ENCODE results near the gene PDGFRB. TPM values are rescaled to one million over a fixed set of nuclear protein-coding genes. Genes with fewer than 3 reads are reported as not detected.

Gene PDGFRB
- total and polyA plus RNA-seq, 4 donors, result 5.2 to 13.1 (median 8.3) TPM

DNA sequence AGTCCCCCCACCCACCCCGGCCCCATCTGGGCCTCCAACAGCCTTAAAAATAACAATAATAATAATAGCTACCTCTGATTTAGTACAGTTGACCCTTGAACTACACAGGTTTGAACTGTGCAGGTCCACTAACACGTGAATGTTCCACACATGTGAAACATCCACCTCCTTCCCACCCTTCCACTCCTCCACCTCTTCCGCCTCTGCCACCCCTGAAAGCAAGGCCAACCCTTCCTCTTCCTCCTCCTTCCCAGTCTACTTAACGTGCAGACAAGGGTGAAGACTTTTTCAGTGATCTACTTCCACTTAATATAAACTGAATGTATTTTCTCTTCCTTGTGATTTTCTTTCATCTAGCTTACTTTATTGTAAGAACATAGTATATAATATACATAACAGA lies 10.8 kb downstream of the PDGFRB start:
- Histone ChIP-seq H3K9me3 (ENCODE audit: control insufficient read depth in 4 of 4, low read length in 3 of 4) (no peaks in the 10 kb centered on the region), H3K36me3 (ENCODE audit: control insufficient read depth in 4 of 4, insufficient read depth in 3 of 4, low read depth in 1 of 4, low read length in 3 of 4) (no peaks in the 10 kb centered on the region), H3K27me3 (ENCODE audit: control insufficient read depth in 4 of 4, insufficient read depth in 4 of 4, low read length in 3 of 4) (no peaks in the 10 kb centered on the region), H3K4me1 (ENCODE audit: control insufficient read depth in 4 of 4, insufficient read depth in 4 of 4, low read length in 3 of 4) (peaks cover 7 to 27% (median 18%) of the 10 kb centered on the region in 4 donors), H3K9ac (ENCODE audit: low read depth in 1 of 2, low read length in 2 of 2) (no peak overlapping the region), H3K4me3 (ENCODE audit: low read depth in 1 of 3, low read length in 3 of 3) (no peak overlapping the region), H3K27ac (ENCODE audit: low read depth in 1 of 2, low read length in 2 of 2) (peak overlapping the region in 1 of 2 donors; percentile 40)
- TF ChIP-seq, protein P1, sequence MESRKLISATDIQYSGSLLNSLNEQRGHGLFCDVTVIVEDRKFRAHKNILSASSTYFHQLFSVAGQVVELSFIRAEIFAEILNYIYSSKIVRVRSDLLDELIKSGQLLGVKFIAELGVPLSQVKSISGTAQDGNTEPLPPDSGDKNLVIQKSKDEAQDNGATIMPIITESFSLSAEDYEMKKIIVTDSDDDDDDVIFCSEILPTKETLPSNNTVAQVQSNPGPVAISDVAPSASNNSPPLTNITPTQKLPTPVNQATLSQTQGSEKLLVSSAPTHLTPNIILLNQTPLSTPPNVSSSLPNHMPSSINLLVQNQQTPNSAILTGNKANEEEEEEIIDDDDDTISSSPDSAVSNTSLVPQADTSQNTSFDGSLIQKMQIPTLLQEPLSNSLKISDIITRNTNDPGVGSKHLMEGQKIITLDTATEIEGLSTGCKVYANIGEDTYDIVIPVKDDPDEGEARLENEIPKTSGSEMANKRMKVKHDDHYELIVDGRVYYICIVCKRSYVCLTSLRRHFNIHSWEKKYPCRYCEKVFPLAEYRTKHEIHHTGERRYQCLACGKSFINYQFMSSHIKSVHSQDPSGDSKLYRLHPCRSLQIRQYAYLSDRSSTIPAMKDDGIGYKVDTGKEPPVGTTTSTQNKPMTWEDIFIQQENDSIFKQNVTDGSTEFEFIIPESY (IDR thresholded peaks at IDR 0.05), result no peak
- no peak for TF ChIP-seq HNF4G (IDR thresholded peaks at IDR 0.05)
- no peak for TF ChIP-seq GABPA (IDR thresholded peaks at IDR 0.05 in 1 of 2, conservative IDR thresholded peaks at IDR 0.05 in 1 of 2)
- TF ChIP-seq, protein P2, sequence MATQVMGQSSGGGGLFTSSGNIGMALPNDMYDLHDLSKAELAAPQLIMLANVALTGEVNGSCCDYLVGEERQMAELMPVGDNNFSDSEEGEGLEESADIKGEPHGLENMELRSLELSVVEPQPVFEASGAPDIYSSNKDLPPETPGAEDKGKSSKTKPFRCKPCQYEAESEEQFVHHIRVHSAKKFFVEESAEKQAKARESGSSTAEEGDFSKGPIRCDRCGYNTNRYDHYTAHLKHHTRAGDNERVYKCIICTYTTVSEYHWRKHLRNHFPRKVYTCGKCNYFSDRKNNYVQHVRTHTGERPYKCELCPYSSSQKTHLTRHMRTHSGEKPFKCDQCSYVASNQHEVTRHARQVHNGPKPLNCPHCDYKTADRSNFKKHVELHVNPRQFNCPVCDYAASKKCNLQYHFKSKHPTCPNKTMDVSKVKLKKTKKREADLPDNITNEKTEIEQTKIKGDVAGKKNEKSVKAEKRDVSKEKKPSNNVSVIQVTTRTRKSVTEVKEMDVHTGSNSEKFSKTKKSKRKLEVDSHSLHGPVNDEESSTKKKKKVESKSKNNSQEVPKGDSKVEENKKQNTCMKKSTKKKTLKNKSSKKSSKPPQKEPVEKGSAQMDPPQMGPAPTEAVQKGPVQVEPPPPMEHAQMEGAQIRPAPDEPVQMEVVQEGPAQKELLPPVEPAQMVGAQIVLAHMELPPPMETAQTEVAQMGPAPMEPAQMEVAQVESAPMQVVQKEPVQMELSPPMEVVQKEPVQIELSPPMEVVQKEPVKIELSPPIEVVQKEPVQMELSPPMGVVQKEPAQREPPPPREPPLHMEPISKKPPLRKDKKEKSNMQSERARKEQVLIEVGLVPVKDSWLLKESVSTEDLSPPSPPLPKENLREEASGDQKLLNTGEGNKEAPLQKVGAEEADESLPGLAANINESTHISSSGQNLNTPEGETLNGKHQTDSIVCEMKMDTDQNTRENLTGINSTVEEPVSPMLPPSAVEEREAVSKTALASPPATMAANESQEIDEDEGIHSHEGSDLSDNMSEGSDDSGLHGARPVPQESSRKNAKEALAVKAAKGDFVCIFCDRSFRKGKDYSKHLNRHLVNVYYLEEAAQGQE (IDR thresholded peaks at IDR 0.05), result no peak
- TF ChIP-seq FOXA1 (IDR thresholded peaks at IDR 0.05), result no peak
- TF ChIP-seq EGR1 (IDR thresholded peaks at IDR 0.05; ENCODE audit: low read depth in 2 of 2), result no peak
- TF ChIP-seq YY1 (IDR thresholded peaks at IDR 0.05), result no peak
- TF ChIP-seq, protein P3, sequence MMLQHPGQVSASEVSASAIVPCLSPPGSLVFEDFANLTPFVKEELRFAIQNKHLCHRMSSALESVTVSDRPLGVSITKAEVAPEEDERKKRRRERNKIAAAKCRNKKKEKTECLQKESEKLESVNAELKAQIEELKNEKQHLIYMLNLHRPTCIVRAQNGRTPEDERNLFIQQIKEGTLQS (IDR thresholded peaks at IDR 0.05), result no peak
- TF ChIP-seq, protein P4, sequence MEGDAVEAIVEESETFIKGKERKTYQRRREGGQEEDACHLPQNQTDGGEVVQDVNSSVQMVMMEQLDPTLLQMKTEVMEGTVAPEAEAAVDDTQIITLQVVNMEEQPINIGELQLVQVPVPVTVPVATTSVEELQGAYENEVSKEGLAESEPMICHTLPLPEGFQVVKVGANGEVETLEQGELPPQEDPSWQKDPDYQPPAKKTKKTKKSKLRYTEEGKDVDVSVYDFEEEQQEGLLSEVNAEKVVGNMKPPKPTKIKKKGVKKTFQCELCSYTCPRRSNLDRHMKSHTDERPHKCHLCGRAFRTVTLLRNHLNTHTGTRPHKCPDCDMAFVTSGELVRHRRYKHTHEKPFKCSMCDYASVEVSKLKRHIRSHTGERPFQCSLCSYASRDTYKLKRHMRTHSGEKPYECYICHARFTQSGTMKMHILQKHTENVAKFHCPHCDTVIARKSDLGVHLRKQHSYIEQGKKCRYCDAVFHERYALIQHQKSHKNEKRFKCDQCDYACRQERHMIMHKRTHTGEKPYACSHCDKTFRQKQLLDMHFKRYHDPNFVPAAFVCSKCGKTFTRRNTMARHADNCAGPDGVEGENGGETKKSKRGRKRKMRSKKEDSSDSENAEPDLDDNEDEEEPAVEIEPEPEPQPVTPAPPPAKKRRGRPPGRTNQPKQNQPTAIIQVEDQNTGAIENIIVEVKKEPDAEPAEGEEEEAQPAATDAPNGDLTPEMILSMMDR (IDR thresholded peaks at IDR 0.05; ENCODE audit: low read depth, low read length, missing input control), result no peak
- no peak for TF ChIP-seq NR2F2 (IDR thresholded peaks at IDR 0.05)
- TF ChIP-seq, protein P5, sequence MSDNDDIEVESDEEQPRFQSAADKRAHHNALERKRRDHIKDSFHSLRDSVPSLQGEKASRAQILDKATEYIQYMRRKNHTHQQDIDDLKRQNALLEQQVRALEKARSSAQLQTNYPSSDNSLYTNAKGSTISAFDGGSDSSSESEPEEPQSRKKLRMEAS (IDR thresholded peaks at IDR 0.05), result no peak
- TF ChIP-seq TAF1 (conservative IDR thresholded peaks at IDR 0.05), result no peak
- TF ChIP-seq RAD21 (IDR thresholded peaks at IDR 0.05), result no peak
- TF ChIP-seq SP1 (IDR thresholded peaks at IDR 0.05), result no peak
- no peak for TF ChIP-seq FOXA2 (IDR thresholded peaks at IDR 0.05)
- no peak for TF ChIP-seq JUND (IDR thresholded peaks at IDR 0.05)
- WGBS, result 63% methylated on average over 4 of the region's 4 CpGs
- no peak for DNase-seq (ENCODE audit: low spot score)
